Gastrocnemius medialis (tissue), 4 donors: ENCODE measurements around the gene ACOX1. TPM values are rescaled to one million over a fixed set of nuclear protein-coding genes. Genes with fewer than 3 reads are reported as not detected.

Experiments used
- ATAC-seq, 2 donors: fragments of 150-250 bp; one replicate each; pipeline ENCODE4 v1.9.1; 2016
- DNase-seq, 2 donors: peaks; one replicate each; pipeline ENCODE4 v3.0.0-alpha.2; 2019
- H3K27ac ChIP-seq, 4 donors: fragments of 200-600 bp; sonication (generic); 1 replicate in 1 of 4; 2 replicates in 3 of 4; pipeline ENCODE4 v1.5.1; 2016 to 2018; ENCODE audit warnings: mild to moderate bottlenecking in 2 of 4, moderate library complexity in 1 of 4
- H3K27me3 ChIP-seq, 3 donors: fragments of 200-600 bp; sonication (generic) in 2 of 3; 1 replicate in 1 of 3; 2 replicates in 2 of 3; pipeline versions ENCODE4 v1.5.1 to v1.6.0; 2016 to 2019; ENCODE audit warnings: mild to moderate bottlenecking in 1 of 3, moderate library complexity in 1 of 3
- H3K36me3 ChIP-seq, 2 donors: fragments of 200-600 bp; sonication (generic) in 1 of 2; one replicate each; pipeline ENCODE4 v1.5.1; 2017 to 2018
- H3K4me1 ChIP-seq, 2 donors: fragments of 200-600 bp; sonication (generic) in 1 of 2; one replicate each; pipeline ENCODE4 v1.5.1; 2016 to 2017; ENCODE audit warnings: mild to moderate bottlenecking in 2 of 2
- H3K4me3 ChIP-seq, 4 donors: fragments of 200-600 bp; sonication (generic) in 3 of 4; 1 replicate in 1 of 4; 2 replicates in 3 of 4; pipeline ENCODE4 v1.5.1; 2016 to 2019; ENCODE audit warnings: mild to moderate bottlenecking in 2 of 4
- H3K9me3 ChIP-seq, 3 donors: fragments of 200-600 bp; sonication (generic) in 2 of 3; 1 replicate in 1 of 3; 2 replicates in 2 of 3; pipeline ENCODE4 v1.5.1; 2016 to 2019
- POLR2A ChIP-seq, 2 donors: fragments of 450-650 bp; IDR thresholded peaks; one replicate each; pipeline ENCODE4 v1.6.1; 2017; ENCODE audit warnings: antibody characterized with exemption in 2 of 2, mild to moderate bottlenecking in 2 of 2, moderate library complexity in 2 of 2
- in situ Hi-C, 4 donors: fragments of 200-750 bp; cut with MboI; loops; one replicate each; pipeline versions ENCODE4 v1.15.0 to v1.8.0; 2017; ENCODE audit warnings: low sequenced_read_pairs in 4 of 4
- intact Hi-C: fragments of 100-400 bp; cut with DNase I; formaldehyde crosslinking; loops from one replicate; pipeline ENCODE4 v1.15.1; 2023; ENCODE audit warnings: low total_unique reads
- total RNA-seq, 4 donors: library from RNA; depleted of rRNA; stranded (reverse); fragments of >200 nt; gene quantifications; one replicate each; pipeline versions ENCODE4 v1.1.0 to v1.2.3, GENCODE V29; 2016
- TF ChIP-seq, protein P1 (sequence below), 5 experiments: fragments of 450-650 bp in 3 of 5; fragments of 200-600 bp in 2 of 5; sonication (generic) in 2 of 5; IDR thresholded peaks in 4 of 5; conservative IDR thresholded peaks in 1 of 5; 1 replicate in 4 of 5; 2 replicates in 1 of 5; pipeline ENCODE4 v1.5.1; 2016 to 2019; ENCODE audit warnings: antibody characterized with exemption in 5 of 5, mild to moderate bottlenecking in 3 of 5, moderate library complexity in 3 of 5

ACOX1 gene
- total RNA-seq, 4 donors from 2014 or later = 64.8 to 96.6 (median 80.7) TPM

DNA sequence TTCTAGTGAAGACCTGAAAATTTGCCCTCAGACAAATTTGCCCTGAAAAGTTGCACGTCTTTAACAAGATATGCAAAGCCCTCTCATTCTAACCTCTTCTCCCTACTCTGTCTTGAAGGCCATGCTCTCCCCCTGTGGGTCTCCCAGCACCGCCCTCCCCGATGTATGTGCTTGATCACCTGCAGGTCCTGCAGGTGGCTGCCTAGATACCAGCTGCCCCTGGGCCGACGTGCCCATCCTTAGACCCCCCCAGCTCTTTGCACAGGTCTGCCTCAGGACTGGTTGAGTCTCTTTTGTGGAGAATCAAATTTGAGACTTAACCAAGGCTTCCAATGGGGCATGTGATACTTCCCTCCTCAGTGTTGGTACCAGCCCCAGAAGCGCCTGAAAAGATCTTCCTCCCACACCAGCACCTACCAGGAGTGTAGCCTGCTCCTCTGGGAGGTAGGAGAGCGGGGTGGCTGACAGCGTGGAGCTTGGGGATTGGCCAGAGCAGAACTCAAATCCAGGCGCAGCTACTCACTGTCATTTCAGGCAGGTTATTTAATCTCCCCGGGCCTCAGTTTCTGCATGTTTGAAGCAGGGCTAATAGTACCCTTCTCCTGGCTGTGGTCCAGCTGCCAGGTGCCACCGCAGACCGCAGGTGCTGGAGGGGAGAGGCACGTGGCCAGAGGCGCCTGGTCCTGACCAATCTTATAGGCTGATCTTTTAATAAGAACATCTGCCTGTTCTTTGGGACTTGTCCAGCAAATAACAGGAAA is 69.7 kb downstream of the ACOX1 start:
- in situ Hi-C loops = loop anchor here (5.0 kb wide), 1 partner anchor 98 kb away; no protein-coding TSS in a partner anchor

DNA sequence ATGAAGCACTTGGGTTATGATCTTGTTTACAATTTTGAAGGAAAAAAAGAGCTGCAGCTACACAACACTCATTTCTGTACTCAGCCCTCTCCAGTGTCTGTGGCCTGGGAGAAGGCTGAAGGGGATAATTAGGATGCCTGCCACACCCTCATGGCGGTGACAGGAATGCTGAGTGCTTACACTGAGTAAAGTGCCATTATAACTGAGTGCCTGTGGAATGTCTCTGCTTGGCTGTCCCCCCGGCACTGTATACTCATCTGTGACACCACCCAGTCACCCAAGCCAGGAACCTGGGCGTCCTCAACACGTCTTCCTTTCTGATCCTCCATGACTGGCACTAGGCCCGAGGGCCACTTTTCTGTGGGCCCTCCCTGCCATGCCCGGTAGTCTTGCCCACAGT is 70.8 kb downstream of the ACOX1 start:
- DNase-seq (no peak), ATAC-seq (no peak)
- TF ChIP-seq POLR2A (IDR thresholded peaks at IDR 0.05) = no peak
- TF ChIP-seq, protein P1, sequence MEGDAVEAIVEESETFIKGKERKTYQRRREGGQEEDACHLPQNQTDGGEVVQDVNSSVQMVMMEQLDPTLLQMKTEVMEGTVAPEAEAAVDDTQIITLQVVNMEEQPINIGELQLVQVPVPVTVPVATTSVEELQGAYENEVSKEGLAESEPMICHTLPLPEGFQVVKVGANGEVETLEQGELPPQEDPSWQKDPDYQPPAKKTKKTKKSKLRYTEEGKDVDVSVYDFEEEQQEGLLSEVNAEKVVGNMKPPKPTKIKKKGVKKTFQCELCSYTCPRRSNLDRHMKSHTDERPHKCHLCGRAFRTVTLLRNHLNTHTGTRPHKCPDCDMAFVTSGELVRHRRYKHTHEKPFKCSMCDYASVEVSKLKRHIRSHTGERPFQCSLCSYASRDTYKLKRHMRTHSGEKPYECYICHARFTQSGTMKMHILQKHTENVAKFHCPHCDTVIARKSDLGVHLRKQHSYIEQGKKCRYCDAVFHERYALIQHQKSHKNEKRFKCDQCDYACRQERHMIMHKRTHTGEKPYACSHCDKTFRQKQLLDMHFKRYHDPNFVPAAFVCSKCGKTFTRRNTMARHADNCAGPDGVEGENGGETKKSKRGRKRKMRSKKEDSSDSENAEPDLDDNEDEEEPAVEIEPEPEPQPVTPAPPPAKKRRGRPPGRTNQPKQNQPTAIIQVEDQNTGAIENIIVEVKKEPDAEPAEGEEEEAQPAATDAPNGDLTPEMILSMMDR (IDR thresholded peaks at IDR 0.05 in 4 of 5, conservative IDR thresholded peaks at IDR 0.05 in 1 of 5) = no peak
- peaks cover 9 to 15% of the 10 kb centered on the region in 2 donors for H3K4me1 ChIP-seq
- no peaks in the 10 kb centered on the region for H3K9me3 ChIP-seq
- H3K36me3 ChIP-seq = no peaks in the 10 kb centered on the region
- H3K27ac ChIP-seq = no peak overlapping the region
- H3K27me3 ChIP-seq = no peaks in the 10 kb centered on the region
- intact Hi-C loops = no loop called here
- in situ Hi-C loops = loop anchor here (5.0 kb wide), 1 partner anchor 99 kb away; no protein-coding TSS in a partner anchor
- H3K4me3 ChIP-seq = no peak overlapping the region

More for the DNA sequence above, 69.7 kb downstream of the ACOX1 start:
- Histone ChIP-seq H3K9me3 (no peaks in the 10 kb centered on the region), H3K4me1 (peaks cover 0 to 6% of the 10 kb centered on the region in 2 donors), H3K27me3 (no peaks in the 10 kb centered on the region), H3K27ac (no peak overlapping the region), H3K36me3 (peaks cover 0 to 7% of the 10 kb centered on the region in 2 donors), H3K4me3 (no peak overlapping the region)
- ATAC-seq (no peak), DNase-seq (no peak)
- intact Hi-C loops = no loop called here
- TF ChIP-seq, protein P1 (IDR thresholded peaks at IDR 0.05 in 4 of 5, conservative IDR thresholded peaks at IDR 0.05 in 1 of 5) = no peak
- TF ChIP-seq POLR2A (IDR thresholded peaks at IDR 0.05) = no peak

DNA sequence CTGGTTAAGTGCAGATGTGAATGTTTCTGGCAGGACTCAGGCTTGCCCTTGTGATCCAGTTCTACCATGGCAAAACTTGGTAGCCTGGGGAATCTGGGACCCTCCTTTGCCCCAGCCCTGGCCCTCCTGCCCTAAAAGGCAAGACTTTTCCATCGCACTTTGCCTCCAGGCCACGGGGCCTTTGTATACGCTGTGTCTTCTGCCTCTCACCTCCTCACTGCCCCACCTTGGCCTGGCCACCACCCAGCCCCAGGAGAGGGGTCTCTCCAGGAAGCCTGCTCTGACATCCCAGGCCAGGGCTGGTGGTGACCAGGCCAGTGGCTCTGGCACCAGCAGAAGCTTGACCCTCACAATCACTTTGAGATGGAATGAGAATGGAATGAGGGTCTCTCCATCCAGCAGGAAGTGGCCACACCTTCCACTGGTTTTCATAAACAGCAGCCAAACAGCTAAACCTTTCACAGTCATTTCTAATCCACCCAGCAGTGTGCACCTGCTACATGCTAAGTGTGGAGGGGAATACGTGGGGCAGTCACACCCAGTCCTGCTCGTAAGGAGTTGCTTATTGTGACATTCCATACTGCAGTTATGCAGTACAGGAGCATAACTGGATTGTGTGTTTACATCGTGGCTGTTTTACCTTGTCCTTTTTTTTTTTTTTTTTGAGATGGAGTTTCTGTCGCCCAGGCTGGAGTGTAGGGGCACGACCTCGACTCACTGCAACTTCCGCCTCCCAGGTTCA is 72.7 kb downstream of the ACOX1 start:
- DNase-seq (no peak), ATAC-seq (no peak)
- Histone ChIP-seq H3K27ac (peak overlapping the region in 3 of 4 donors; percentile 26 to 95 (median 94)), H3K4me3 (no peak overlapping the region), H3K4me1 (peaks cover 12 to 21% of the 10 kb centered on the region in 2 donors), H3K9me3 (no peaks in the 10 kb centered on the region), H3K27me3 (no peaks in the 10 kb centered on the region), H3K36me3 (peaks cover 0 to 13% of the 10 kb centered on the region in 2 donors)
- intact Hi-C loops = no loop called here
- no peak for TF ChIP-seq POLR2A (IDR thresholded peaks at IDR 0.05)
- TF ChIP-seq, protein P1 (IDR thresholded peaks at IDR 0.05 in 4 of 5, conservative IDR thresholded peaks at IDR 0.05 in 1 of 5) = no peak
- in situ Hi-C loops = loop anchor here (5.0 kb wide), 1 partner anchor 101 kb away; no protein-coding TSS in a partner anchor

DNA sequence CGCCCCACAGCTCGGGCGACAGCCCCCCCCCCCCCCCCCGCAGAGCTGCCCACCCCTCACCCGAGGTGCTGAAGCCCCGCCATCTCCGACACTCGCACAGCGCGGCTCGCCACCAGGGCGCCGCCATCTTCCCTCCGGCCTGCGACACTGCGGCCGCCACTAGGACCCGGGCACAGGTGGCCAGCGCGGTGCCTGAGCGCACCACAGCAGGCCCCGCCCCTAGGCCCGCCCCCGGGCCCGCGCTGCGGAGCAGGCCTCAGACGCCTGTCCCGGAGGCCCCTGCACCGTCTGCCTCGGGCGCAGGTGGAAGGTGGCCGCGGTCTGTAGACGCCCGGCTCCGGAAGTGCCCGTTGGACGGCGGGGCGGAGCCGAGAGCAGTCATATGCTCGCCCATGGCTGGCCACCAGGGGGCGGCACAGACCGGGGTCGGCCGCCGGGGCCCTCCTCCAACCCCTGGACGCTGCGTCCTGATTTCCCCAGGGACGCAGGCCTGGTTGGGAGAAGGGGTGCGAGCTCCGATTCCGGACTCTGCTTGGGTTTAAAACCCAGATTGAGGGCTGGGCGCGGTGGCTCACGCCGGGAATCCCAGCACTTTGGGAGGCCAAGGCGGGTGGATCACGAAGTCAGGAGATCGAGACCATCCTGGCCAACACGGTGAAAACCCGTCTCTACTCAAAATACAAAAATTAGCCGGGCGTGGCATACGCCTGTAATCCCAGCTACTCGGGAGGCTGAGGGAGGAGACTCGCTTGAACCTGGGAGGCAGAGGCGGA is 74.0 kb downstream of the ACOX1 start, which contains the start of gene MRPL38:
Gene MRPL38 (minus strand): TSS at position 136 of the 773 bp plus-strand sequence. CDS start 9 bp downstream, at position 127.
- H3K27me3 ChIP-seq = no peaks in the 10 kb centered on the region
- H3K4me3 ChIP-seq = peak within 1 kb of the TSS; percentile 66 to 95 (median 83)
- ATAC-seq (peak; percentile 89 to 91), DNase-seq (peak; percentile 85 to 94)
- in situ Hi-C loops = loop anchor here (5.0 kb wide), 1 partner anchor 102 kb away; no protein-coding TSS in a partner anchor
- intact Hi-C loops = loop anchor here (1.0 kb wide), 3 partner anchors 36 to 100 kb away; partner anchors contain the start of genes ACOX1, FBF1 and TEN1
- peaks cover 0 to 26% of the 10 kb centered on the region in 2 donors for H3K36me3 ChIP-seq
- H3K4me1 ChIP-seq = peaks cover 12 to 21% of the 10 kb centered on the region in 2 donors
- peak within 1 kb of the TSS; percentile 92 to 95 (median 94) for H3K27ac ChIP-seq
- TF ChIP-seq, protein P1 (IDR thresholded peaks at IDR 0.05 in 4 of 5, conservative IDR thresholded peaks at IDR 0.05 in 1 of 5) = peak in 4 of 5 experiments; percentile 97 to 100 (median 100)
- peak; percentile 66 to 67 for TF ChIP-seq POLR2A (IDR thresholded peaks at IDR 0.05)
- no peaks in the 10 kb centered on the region for H3K9me3 ChIP-seq
